ENCODE data around the gene PLEKHM1.

DNA sequence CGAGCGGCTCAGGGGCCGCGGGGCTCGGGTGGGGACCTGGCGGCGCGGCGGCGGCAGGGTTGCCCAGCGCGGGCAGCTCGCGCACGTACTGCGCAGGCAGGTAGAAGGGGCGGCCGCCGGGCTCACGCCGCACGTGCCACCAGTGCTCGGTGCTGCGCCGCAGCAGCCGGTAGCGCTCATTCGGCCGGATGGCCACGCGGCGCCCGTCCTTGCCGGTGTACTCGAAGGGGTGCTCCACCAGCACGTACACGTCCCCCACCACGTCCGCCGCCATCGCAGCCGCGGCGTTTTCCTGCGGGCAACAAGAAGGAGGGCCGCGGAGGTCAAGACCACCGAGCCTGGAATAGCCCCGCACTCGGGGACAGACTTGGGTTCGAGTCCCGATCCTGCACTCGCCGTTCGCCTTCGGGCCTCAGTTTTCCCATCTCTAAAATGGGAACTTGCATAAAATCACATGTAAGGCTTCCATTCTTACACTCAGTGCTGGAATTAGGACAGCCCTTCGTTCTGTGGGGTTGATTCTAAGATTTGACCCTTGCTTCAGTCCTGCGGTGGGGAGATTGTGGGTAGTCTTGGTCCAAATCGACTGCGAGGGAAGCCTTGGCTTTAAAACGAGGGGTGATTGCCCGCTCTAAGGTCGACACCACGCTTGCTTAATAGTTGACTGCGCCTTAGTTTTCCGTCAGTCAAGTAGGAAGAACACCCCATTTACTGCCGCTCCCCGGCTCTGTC is 60.3 kb downstream of the PLEKHM1 start:
- no peak for TF ChIP-seq CTCF (IDR thresholded peaks at IDR 0.05; ENCODE audit: low read depth, low read length, poor library complexity, severe bottlenecking)
- TF ChIP-seq EZH2phosphoT487 (IDR thresholded peaks at IDR 0.05; ENCODE audit: borderline replicate concordance, low read length) = no peak

All from DOHH2 (cell line).